Coronary artery (tissue), 2 donors: ENCODE measurements around the gene CTNNA3.

Experiments
- DNase-seq: peaks from one replicate; pipeline ENCODE4 v3.0.0-alpha.2; 2017; ENCODE audit warnings: low spot score
- H3K27ac ChIP-seq, 2 donors: fragments of 200-600 bp; sonication (generic); one replicate each; pipeline ENCODE4 v1.5.1; 2016 to 2019
- H3K4me3 ChIP-seq: fragments of 200-600 bp; sonication (generic); 2 replicates; pipeline ENCODE4 v1.5.1; 2016; ENCODE audit warnings: mild to moderate bottlenecking, moderate library complexity
- TF ChIP-seq, protein P1 (sequence below): fragments of 200-600 bp; sonication (generic); IDR thresholded peaks from one replicate; pipeline ENCODE4 v1.5.1; 2019; ENCODE audit warnings: antibody characterized with exemption

CTNNA3 gene

DNA sequence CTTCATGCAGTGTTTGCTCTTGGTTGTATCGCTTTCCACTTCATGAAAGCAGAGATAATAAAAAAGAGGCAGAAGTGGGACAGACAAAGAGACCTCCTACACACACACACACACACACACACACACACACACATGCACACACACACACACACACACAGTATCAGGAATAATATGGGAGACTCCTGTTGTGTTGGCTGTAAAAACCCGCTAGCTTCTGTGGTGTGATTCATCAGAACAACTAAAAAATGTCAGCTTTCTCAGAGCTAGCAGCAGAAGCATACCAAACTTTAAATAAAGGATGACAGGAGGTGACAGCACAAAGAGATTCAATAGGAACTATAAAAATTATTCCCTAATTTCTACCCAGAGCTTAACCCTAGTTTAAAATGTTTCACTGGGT is 918.3 kb downstream of the CTNNA3 start:
- DNase-seq, result no peak
- H3K27ac ChIP-seq, result no peak overlapping the region
- TF ChIP-seq, protein P1, sequence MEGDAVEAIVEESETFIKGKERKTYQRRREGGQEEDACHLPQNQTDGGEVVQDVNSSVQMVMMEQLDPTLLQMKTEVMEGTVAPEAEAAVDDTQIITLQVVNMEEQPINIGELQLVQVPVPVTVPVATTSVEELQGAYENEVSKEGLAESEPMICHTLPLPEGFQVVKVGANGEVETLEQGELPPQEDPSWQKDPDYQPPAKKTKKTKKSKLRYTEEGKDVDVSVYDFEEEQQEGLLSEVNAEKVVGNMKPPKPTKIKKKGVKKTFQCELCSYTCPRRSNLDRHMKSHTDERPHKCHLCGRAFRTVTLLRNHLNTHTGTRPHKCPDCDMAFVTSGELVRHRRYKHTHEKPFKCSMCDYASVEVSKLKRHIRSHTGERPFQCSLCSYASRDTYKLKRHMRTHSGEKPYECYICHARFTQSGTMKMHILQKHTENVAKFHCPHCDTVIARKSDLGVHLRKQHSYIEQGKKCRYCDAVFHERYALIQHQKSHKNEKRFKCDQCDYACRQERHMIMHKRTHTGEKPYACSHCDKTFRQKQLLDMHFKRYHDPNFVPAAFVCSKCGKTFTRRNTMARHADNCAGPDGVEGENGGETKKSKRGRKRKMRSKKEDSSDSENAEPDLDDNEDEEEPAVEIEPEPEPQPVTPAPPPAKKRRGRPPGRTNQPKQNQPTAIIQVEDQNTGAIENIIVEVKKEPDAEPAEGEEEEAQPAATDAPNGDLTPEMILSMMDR, result no peak
- H3K4me3 ChIP-seq, result no peak overlapping the region

DNA sequence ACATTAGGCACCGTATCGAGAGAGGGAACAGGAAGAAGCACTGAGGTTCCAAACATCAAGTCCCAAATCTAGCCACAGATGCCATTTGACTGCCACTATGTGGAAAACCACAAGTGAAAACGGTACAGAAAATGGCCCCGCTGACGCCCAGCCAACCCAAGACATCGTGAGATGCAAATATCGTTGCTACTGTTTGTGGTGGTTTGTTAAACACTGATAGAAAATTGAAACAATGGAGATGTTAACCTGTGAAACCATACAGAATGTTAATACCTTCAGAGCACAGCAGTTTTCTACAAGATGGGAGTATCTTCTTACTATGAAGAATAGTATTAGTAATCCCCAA is 922.5 kb downstream of the CTNNA3 start:
- no peak for DNase-seq
- Histone ChIP-seq H3K4me3 (no peak overlapping the region), H3K27ac (no peak overlapping the region)
- TF ChIP-seq, protein P1, result no peak

DNA sequence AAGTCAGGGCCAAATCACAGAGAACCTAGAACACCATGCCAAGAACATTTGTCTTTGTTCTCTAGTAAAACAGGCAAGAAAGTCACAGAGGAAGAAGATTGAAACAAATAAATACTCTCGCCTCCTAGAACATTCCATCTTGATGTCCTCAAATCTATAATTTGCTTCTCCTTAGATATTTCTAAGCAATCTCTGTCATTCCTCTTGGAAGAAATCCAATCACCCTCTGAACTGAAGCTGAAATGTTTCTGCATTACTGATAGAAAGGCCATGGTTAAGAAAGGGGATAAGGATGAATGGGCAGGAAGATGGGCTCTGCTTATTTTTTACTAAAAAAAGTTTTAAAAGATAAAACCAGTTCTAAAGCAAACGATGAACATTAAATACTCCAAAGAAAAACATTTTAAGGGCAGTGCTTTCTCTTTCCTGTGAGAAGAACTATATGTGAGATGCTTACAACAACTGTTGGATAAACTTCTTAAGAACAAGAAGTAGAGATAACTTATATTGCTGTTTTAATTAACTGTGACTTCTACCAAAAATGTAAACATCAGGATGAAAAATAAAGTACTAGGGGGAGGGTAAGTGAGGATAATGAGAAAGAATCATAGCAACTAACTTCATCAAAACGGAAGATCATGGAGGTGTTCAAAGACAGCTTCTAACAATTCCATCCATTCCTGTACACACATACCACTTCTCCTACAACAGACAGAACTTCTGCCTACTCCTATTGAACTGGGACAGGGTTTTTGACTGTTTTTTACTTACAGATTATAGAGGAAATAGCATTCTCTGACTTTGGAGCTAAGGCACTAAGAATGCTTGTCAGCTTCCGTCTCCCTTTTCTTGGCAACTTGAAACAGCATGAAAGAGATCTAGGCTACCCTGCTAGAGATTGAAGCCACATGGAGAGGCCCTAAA is 923.2 kb downstream of the CTNNA3 start:
- DNase-seq, result no peak
- TF ChIP-seq, protein P1, result no peak
- H3K27ac ChIP-seq, result no peak overlapping the region
- H3K4me3 ChIP-seq, result no peak overlapping the region

DNA sequence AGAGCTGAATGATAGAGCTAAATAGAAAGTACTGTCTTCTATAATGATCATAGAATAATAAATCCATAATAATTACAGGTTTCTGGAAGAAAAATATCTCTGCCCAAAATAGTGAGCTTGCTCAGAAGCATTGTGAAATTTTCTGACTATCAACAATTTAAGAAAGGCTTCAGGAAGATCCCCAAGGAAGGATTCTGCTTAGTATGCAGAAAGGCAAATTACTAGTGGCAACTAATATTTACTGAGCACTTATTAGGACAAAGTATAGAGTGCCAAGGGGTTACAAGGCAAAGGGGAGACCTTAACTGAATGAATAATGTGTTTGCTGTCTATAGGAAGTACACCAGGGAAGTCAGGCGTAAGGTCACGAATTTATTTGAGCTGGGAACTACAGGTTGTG is 928.3 kb downstream of the CTNNA3 start:
- TF ChIP-seq, protein P1, result no peak
- Histone ChIP-seq H3K4me3 (no peak overlapping the region), H3K27ac (no peak overlapping the region)
- no peak for DNase-seq

DNA sequence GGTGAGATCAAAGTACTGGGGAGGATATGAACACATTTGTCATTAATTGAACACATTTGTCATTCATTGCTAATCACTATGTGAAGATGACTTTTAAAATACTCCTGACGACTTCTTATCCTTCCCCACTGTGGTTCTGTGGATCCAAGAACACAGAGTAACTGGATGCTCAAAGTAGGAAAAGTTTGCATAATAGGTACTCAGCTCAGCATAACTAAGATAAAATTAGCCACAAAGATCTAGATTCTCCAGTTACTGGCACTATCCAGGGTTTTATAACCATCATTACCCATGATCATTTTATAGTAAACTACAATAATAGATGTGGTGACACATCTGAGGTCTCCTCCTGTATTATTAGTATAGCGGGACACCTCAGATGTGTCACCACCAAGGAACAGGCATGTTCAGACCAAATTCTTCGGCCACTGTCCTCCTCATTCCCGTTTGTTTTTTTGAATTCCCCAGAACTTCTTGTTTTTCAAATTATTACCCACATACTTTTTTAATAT is 933.7 kb downstream of the CTNNA3 start:
- no peak overlapping the region for H3K4me3 ChIP-seq
- TF ChIP-seq, protein P1, result no peak
- H3K27ac ChIP-seq, result no peak overlapping the region
- DNase-seq, result no peak

DNA sequence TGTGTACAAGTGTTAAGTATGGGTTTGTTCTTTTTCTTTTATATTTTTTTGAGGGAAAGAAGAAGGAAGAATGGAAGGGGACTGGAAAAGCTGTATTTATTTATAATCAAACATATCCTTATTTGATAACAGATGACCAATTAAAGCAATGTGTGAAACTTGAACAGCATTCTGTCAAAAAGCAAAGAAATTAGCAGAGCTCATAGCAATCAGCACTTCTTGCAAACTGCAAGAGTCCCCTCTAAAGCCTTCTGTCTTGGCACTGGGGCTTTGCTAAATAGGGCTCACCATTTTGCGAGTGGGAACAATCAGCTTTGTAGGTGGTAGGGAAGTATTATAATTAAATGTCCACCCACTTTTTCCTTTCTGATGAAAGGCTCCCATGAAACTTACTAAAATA is 935.1 kb downstream of the CTNNA3 start:
- TF ChIP-seq, protein P1, result no peak
- DNase-seq, result no peak
- H3K27ac ChIP-seq, result no peak overlapping the region
- H3K4me3 ChIP-seq, result no peak overlapping the region

DNA sequence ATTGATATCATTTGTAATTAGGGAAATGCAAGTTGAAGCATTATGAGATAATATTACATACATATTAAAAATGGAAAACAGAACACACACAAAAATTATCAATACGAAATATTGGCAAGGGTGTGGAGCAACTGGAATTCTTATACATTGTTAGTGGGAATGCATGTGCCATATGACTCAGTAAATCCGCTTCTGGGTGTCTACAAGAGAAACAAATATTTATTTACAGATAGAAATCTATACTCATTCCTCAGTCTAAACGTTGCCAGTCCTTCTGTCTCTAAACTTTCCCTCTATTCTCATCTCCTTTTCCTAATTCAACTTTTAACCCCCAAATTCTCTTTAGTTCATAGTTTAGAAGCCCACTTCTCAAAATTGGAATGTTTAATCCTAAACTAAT is 940.5 kb downstream of the CTNNA3 start:
- DNase-seq, result no peak
- Histone ChIP-seq H3K4me3 (no peak overlapping the region), H3K27ac (no peak overlapping the region)
- TF ChIP-seq, protein P1, result no peak
